ENCODE measurements around the gene CFAP46.
"Not testable (repeated sequence)": the region's sequence is repeated elsewhere in the genome, so short reads cannot be mapped to it uniquely, and the experiment has no call there.

CFAP46 gene

GRCh38 chr10:132898391-132899053 lies 43.8 kb downstream of the CFAP46 start:
- DNase-seq (ENCODE audit: low read depth): no peak

- DNase-seq (ENCODE audit: low read depth): no peak
These were observed 44.6 kb downstream of the CFAP46 start for GRCh38 chr10:132897516-132898381.

- DNase-seq (ENCODE audit: low read depth): not testable (repeated sequence)
These were observed 48.6 kb downstream of the CFAP46 start for GRCh38 chr10:132893786-132894185.

GRCh38 chr10:132893090-132893489 lies 49.3 kb downstream of the CFAP46 start:
- DNase-seq (ENCODE audit: low read depth): no peak

- no peak for DNase-seq (ENCODE audit: low read depth)
These were observed 50.4 kb downstream of the CFAP46 start for GRCh38 chr10:132892004-132892403.

DNA sequence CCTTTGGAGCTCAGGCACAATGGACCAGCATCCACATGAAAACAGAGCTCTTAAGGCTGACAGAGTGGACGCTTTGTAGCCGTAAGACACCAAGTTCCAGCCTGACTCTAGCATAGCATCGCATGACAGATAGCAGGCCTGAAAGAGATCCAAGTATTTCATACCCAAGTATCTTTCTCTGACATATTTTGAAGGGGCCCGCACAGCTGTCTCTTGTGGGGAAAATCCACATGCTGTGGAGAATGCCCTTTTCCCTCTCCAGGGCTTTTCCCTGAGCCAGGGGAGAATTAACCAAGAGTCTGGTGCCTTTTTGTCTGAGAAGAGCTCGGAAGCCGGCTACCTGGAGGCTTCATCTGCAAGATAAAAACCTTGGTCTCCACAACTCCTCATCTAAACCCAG lies 51.0 kb downstream of the CFAP46 start:
- DNase-seq (ENCODE audit: low read depth): no peak

GRCh38 chr10:132890301-132890700 lies 52.1 kb downstream of the CFAP46 start:
- DNase-seq (ENCODE audit: low read depth): no peak

DNA sequence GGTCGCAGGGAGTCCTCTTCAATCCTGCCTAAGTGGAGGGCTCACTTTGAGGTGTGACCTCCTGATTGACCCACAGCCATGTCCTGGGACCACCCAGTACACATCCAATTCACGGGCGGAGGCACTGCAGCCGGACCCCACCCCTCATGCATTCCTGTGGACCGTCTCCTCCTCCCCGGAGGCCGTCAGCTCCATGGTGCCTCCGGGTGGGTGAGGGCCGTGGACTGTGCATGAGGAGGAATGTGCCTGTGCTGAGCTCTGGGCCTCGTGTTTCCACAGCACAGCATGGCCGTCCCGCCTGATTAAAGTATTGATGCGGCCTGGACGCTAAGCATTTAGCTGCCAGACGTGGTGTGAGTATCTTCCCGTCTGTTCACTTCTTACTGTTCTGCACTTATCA lies 52.8 kb downstream of the CFAP46 start:
- DNase-seq (ENCODE audit: low read depth): no peak

- no peak for DNase-seq (ENCODE audit: low read depth)
These were observed 53.4 kb downstream of the CFAP46 start for GRCh38 chr10:132888898-132889490.

- DNase-seq (ENCODE audit: low read depth): not testable (repeated sequence)
These were observed 53.9 kb downstream of the CFAP46 start for GRCh38 chr10:132888446-132888845.

- DNase-seq (ENCODE audit: low read depth): no peak
These were observed 55.9 kb downstream of the CFAP46 start for GRCh38 chr10:132886211-132887099.

DNA sequence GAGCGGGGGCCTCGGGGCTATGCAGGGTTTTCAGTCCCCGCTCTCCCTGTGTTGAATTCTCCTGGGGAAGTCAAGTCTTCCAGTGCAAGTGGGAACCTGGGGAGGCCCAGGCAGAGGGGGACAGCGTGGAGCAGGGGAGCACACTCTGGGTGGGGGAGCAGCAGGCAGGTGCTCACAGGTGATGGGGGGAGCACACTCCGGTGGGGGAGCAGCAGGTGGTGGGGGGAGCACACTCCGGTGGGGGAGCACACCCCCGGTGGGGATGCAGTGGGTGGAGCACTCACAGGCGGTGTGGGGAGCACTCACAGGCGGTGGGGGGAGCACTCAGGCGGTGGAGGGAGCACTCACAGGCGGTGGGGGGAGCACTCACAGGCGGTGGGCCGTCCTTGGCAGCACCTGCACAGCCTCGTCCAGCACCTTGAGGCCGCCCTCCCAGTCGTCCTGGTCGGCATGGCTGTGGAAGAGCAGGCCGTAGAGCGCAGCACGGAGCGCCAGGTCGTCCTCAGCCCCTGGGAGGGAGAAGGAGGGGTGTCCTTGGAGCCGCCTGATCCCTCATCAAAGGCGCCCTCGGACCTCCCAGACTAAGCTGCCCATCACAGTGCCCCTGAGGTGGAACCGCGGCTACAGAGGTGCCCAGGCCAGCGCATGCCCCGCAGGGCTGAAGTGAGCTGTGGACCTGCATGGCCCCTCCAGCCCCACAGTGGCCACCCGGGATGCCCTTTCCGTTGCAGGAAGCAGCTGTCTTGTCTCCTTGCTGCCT lies 56.7 kb downstream of the CFAP46 start:
- DNase-seq (ENCODE audit: low read depth): no peak

GRCh38 chr10:132884691-132885271 lies 57.6 kb downstream of the CFAP46 start:
- no peak for DNase-seq (ENCODE audit: low read depth)

DNA sequence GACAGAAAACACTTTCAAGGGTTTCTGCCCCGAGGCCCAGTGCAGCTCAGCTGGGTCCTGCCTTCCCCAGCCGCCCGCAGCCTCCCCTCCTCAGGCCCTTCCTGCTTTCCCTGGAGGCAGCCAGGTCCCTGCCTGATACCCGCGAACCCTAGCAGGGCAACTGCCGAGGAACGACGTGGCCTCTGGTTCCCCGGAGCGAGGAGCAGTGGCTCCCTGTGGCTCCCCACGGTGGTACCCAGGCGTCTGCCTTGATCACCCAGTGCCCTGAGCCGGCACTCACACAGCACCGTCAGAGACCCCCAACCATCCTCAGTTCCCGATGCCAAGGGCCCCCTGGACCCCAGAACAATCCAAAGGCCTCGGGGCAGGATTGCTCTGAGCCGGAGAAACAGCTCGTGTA lies 58.3 kb downstream of the CFAP46 start:
- no peak for DNase-seq (ENCODE audit: low read depth)

GRCh38 chr10:132883391-132883881 lies 58.9 kb downstream of the CFAP46 start:
- no peak for DNase-seq (ENCODE audit: low read depth)

DNA sequence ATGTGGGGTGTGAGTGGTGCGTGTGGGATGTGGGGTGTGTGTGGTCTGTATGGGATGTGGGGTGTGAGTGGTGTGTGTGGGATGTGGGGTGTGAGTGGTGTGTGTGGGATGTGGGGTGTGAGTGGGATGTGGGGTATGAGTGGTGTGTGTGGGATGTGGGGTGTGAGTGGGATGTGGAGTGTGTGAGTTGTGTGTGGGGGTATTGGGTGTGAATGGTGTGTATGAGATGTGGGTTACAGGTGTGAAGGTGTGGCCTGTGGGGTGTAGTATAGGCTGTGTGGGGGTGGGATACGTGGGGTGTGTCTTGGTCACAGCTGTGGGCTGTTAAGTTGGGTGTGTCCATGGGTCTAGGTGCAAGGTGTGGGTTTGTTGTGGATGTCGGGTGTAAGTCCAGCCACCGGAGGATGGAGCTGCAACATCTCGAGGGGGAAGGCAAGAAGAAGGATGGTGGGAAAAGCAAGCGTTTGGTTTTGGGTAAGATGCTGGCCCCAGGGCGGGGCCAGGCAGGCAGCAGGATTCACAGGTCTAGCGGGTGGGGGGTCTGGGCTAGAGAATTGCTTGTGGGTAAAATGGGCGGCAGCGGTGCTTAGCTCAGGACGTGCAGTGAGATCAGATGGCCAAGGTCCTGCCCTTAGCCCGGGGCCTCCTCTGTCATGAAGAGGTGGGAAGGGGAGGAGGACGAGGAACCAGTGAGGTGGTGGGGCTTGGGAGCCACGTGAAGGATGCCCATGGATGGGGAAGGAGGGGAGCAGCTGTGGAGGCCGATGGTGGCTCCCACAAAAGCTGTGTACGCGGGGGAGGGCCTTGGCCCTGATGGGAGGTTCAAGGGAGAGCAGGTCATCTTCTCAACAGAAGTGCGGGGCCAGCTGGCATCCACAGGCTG lies 60.1 kb downstream of the CFAP46 start:
- DNase-seq (ENCODE audit: low read depth): no peak

GRCh38 chr10:132881186-132881920 lies 61.0 kb downstream of the CFAP46 start:
- no peak for DNase-seq (ENCODE audit: low read depth)

DNA sequence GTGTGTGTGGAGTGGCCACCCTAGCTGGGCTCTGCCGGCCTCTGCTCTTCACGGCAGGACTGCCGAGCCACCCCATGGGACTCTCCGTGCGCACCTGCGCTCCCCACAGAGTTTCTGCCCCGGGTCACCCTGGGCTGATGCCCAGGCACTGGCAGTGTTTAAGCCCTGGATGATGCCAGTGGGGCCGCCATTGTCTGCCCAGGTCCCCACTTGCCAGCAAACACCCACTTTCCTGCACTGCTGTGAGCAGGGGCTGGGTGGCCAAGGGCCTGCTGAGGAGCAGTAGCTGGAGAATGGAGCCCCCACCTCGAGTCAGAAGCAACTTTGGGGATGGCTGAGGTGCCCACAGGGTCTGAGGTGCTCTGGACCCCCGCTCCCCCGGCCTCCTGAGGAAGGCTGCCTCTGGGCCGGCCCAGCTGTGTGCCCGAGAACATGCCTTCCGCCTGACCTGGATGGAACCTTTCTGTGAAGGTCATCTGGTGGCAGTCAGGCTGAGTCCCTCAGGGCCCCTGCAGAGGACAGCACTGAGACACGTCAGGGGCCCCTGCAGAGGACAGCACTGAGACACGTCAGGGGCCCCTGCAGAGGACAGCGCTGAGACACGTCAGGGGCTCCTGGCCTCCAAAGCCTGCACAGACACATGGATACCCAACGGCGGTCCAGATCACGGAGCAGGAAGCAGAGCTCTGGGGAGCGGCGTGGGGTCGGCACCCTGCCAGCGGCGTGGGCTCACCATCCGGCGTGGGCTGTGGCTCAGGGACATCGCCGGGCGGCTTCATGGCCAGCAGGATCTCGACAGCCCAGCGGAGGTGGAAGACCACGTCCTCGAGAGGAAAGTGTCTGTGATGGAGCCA lies 62.0 kb downstream of the CFAP46 start:
- no peak for DNase-seq (ENCODE audit: low read depth)
